Ishikawa (cell line): ENCODE data around the gene NRCAM.

Experiments used
- CEBPB ChIP-seq: IDR thresholded peaks from 2 replicates; pipeline ENCODE4 v1.6.1; 2012
- CREB1 ChIP-seq: IDR thresholded peaks from 2 replicates; pipeline ENCODE4 v1.6.1; 2012; ENCODE audit warnings: low read depth
- EGR1 ChIP-seq: IDR thresholded peaks from 2 replicates; pipeline ENCODE4 v1.6.1; 2012
- EP300 ChIP-seq: IDR thresholded peaks from 2 replicates; pipeline ENCODE4 v1.6.1; 2012; ENCODE audit warnings: borderline replicate concordance
- FOXM1 ChIP-seq: IDR thresholded peaks from 2 replicates; pipeline ENCODE4 v1.6.1; 2012; ENCODE audit warnings: low read depth, borderline replicate concordance
- MAX ChIP-seq: IDR thresholded peaks from 2 replicates; pipeline ENCODE4 v1.6.1; 2012
- NFIC ChIP-seq: IDR thresholded peaks from 2 replicates; pipeline ENCODE4 v1.6.1; 2012
- RAD21 ChIP-seq: IDR thresholded peaks from 2 replicates; pipeline ENCODE4 v1.6.1; 2012; ENCODE audit warnings: low read depth
- TAF1 ChIP-seq: IDR thresholded peaks from 2 replicates; pipeline ENCODE4 v1.6.1; 2012; ENCODE audit warnings: low read depth, mild to moderate bottlenecking
- TCF12 ChIP-seq: IDR thresholded peaks from 2 replicates; pipeline ENCODE4 v1.6.1; 2012; ENCODE audit warnings: low read depth
- TEAD4 ChIP-seq: IDR thresholded peaks from 2 replicates; pipeline ENCODE4 v1.6.1; 2012
- USF1 ChIP-seq: IDR thresholded peaks from 2 replicates; pipeline ENCODE4 v1.6.1; 2012
- YY1 ChIP-seq: IDR thresholded peaks from 2 replicates; pipeline ENCODE4 v1.6.1; 2012; ENCODE audit warnings: low read depth
- ZBTB7A ChIP-seq: IDR thresholded peaks from 2 replicates; pipeline ENCODE4 v1.6.1; 2012; ENCODE audit warnings: low read depth
- TF ChIP-seq, protein P1 (sequence below): IDR thresholded peaks from 2 replicates; pipeline ENCODE4 v1.6.1; 2012; ENCODE audit warnings: low read depth, mild to moderate bottlenecking

The NRCAM gene

DNA sequence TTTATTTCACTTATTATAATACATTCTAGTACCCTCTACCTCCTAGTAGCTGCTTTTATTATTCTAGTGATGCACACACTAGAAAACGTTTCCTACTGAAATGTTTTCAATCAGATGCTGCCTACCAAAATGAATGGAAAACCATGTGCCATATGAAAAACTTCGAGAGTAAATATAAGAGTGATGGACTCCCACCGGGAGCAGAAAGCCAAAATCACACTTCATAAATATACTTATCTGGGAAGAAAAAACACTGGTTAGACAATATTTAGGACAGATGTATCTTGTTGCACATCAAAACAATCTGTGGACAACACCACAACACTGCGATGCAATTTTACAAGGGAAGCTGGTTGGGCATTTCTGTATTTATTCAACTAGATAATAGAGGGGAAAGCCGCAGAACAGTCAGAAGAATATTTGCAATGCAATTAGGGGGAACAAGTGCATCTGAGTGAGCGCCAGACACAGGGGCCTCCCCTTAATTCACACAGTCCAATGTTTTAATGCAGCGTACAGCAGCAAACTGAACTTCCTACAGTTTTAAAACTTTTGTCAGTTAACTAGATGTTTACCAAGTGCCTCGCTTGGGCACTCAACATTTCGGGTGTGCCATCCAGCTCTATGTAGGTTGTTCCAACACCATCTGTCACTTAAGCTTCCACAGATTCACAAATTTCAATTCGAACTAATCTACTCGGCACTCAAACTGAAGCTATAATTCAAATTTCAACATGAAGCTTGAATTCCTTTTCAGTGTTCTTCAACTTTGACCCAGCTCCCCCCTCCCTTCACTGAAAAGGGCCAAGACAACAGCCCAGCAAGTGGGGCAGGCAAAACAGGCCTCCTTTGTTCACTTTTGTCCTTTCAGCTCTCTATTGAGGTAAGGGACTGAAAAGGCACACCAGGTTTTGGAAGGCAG is 7.4 kb downstream of the NRCAM start:
- no peak for TF ChIP-seq TCF12
- no peak for TF ChIP-seq NFIC
- TF ChIP-seq TEAD4 = no peak
- no peak for TF ChIP-seq CEBPB
- no peak for TF ChIP-seq ZBTB7A
- TF ChIP-seq EGR1 = no peak
- TF ChIP-seq EP300 = no peak
- TF ChIP-seq, protein P1, sequence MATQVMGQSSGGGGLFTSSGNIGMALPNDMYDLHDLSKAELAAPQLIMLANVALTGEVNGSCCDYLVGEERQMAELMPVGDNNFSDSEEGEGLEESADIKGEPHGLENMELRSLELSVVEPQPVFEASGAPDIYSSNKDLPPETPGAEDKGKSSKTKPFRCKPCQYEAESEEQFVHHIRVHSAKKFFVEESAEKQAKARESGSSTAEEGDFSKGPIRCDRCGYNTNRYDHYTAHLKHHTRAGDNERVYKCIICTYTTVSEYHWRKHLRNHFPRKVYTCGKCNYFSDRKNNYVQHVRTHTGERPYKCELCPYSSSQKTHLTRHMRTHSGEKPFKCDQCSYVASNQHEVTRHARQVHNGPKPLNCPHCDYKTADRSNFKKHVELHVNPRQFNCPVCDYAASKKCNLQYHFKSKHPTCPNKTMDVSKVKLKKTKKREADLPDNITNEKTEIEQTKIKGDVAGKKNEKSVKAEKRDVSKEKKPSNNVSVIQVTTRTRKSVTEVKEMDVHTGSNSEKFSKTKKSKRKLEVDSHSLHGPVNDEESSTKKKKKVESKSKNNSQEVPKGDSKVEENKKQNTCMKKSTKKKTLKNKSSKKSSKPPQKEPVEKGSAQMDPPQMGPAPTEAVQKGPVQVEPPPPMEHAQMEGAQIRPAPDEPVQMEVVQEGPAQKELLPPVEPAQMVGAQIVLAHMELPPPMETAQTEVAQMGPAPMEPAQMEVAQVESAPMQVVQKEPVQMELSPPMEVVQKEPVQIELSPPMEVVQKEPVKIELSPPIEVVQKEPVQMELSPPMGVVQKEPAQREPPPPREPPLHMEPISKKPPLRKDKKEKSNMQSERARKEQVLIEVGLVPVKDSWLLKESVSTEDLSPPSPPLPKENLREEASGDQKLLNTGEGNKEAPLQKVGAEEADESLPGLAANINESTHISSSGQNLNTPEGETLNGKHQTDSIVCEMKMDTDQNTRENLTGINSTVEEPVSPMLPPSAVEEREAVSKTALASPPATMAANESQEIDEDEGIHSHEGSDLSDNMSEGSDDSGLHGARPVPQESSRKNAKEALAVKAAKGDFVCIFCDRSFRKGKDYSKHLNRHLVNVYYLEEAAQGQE = no peak
- no peak for TF ChIP-seq TAF1
- TF ChIP-seq USF1 = no peak
- TF ChIP-seq RAD21 = no peak
- TF ChIP-seq FOXM1 = no peak
- TF ChIP-seq MAX = no peak
- no peak for TF ChIP-seq CREB1
- TF ChIP-seq YY1 = no peak

DNA sequence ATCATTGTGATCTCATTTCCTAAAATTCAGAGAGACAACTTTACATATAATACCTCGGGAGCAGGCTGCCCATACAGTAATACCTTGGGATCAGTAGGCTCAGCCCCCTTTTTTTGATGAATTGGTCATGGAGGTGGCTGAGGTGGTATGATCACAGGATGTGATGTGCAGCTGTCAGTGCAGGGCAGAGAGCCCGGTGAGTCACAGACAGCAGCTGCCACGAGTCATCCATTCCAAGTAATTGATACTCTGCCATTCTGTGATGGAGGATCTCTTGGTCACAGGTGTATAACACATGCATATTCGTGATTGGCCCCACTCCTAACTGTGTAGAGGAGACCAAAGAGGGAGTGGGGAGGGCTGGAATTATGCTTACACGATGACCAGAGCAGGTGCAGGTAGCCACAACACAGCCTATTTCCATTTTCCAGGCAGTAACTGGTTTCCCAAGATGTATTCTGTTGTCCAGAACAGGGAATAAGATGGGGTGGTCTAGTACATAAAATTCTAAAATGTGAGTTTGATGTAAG is 14.1 kb downstream of the NRCAM start:
- no peak for TF ChIP-seq RAD21
- TF ChIP-seq, protein P1 = no peak
- no peak for TF ChIP-seq ZBTB7A
- TF ChIP-seq EGR1 = no peak
- TF ChIP-seq TAF1 = no peak
- no peak for TF ChIP-seq CEBPB
- no peak for TF ChIP-seq TEAD4
- no peak for TF ChIP-seq USF1
- no peak for TF ChIP-seq YY1
- TF ChIP-seq CREB1 = no peak
- TF ChIP-seq FOXM1 = no peak
- no peak for TF ChIP-seq EP300
- TF ChIP-seq MAX = no peak
- TF ChIP-seq NFIC = no peak
- no peak for TF ChIP-seq TCF12

- no peak for TF ChIP-seq TAF1
- no peak for TF ChIP-seq EGR1
- no peak for TF ChIP-seq TEAD4
- TF ChIP-seq RAD21 = no peak
- no peak for TF ChIP-seq YY1
- no peak for TF ChIP-seq CEBPB
- TF ChIP-seq, protein P1 = no peak
- no peak for TF ChIP-seq FOXM1
- TF ChIP-seq CREB1 = no peak
- TF ChIP-seq EP300 = no peak
- TF ChIP-seq NFIC = no peak
- no peak for TF ChIP-seq MAX
Observed at GRCh38 chr7:108441392-108441955, 14.8 kb downstream of the NRCAM start.
